Activated T-cell treated with anti-CD3 and anti-CD28 coated beads, Interleukin-2, amount 50 U/mL, for 1 hour (primary cell): ENCODE results near the gene CHCT1.
"Not testable (repeated sequence)": the region's sequence is repeated elsewhere in the genome, so short reads cannot be mapped to it uniquely, and the experiment has no call there.

Experiments
- DNase-seq: peaks from one replicate; pipeline ENCODE4 v3.0.0-alpha.2; 2020

The CHCT1 gene

GRCh38 chr17:60401819-60402218, 20.5 kb upstream of the CHCT1 start:
- no peak for DNase-seq

- DNase-seq, result no peak
Measured at GRCh38 chr17:60403523-60403810, 18.8 kb upstream of the CHCT1 start.

GRCh38 chr17:60403962-60404361, 18.3 kb upstream of the CHCT1 start:
- DNase-seq, result no peak

- no peak for DNase-seq
Measured at GRCh38 chr17:60406887-60407286, 15.4 kb upstream of the CHCT1 start.

DNA sequence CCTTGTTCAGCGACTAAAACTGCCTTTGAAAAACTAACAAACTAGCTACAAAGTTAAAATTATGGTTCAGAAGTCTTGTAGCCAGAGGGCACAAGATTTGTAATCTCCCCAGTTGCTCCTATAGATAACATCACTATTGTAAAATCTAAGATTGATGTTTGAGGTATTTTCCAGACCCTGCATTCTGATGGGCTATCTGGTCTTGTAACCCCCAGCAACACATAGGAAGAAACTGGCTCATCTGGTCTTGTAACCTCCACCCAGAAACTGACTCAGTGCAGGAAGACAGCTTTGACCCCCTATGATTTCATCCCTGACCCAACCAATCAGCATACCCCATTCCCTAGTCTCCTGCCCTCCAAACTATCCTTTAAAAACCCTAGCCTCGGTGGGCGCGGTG, 12.3 kb upstream of the CHCT1 start:
- no peak for DNase-seq

- no peak for DNase-seq
Measured at GRCh38 chr17:60412701-60413100, 9.6 kb upstream of the CHCT1 start.

GRCh38 chr17:60415146-60415545, 7.1 kb upstream of the CHCT1 start:
- no peak for DNase-seq

- DNase-seq, result no peak
Measured at GRCh38 chr17:60416368-60416925, 5.8 kb upstream of the CHCT1 start.

- not testable (repeated sequence) for DNase-seq
Measured at GRCh38 chr17:60419003-60419402, 3.3 kb upstream of the CHCT1 start.

GRCh38 chr17:60419875-60420274, 2.4 kb upstream of the CHCT1 start:
- not testable (repeated sequence) for DNase-seq

GRCh38 chr17:60421273-60422161, 772 bp upstream of the CHCT1 start:
- DNase-seq, result peak; percentile 81

GRCh38 chr17:60423865-60424264, 1.6 kb downstream of the CHCT1 start:
- DNase-seq, result no peak

DNA sequence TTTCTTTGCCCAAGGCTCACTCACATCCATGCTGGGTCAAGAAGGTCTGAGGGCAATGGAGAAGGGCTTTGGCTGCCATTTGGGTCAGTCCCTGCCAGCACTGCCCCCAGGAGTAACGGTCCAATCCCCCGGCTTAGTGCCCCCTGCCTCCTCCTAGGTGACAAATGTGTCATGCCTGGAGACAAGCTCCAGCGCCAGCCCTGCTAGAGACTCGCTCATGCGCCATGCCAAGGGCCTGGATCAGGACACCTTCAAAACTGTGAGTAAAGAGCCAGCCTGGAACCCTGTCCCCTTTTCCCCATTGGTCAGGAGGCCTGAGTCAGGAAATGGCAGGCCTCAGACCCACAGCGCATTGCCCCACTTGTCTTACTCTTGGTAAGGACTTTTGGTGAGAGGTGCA, 3.3 kb downstream of the CHCT1 start:
- no peak for DNase-seq

- DNase-seq, result no peak
Measured at GRCh38 chr17:60426596-60426995, 4.3 kb downstream of the CHCT1 start.

DNA sequence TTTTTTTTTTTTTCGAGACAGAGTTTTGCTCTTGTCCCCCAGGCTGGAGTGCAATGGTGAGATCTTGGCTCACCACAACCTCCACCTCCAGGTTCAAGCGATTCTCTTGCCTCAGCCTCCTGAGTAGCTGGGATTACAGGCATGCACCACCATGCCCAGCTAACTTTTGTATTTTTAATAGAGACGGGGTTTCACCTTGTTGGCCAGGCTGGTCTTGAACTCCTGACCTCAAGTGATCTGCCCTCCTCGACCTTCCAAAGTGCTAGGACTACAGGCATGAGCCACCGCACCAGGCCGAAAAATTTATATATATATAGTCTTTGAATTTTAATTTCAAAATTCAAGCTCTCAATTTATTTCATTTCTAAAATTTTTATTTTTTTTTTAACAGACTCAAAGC, 6.2 kb downstream of the CHCT1 start:
- not testable (repeated sequence) for DNase-seq

DNA sequence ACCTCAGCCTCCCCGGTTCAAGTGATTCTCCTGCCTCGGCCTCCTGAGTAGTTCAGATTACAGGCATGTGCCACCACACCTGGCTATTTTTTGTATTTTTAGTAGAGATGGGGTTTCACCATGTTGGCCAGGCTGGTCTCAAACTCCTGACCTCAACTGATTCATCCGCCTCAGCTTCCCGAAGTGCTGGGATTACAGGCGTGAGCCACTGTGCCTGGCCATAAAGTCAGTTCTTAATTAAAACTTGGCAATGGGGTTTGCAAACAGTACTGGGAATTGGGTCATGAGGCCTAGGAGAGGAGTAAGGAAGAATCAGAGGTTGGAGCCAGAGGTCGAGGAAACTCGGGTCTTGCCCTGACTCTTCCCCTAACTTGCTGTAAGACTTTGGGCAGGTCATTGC, 8.3 kb downstream of the CHCT1 start:
- DNase-seq, result not testable (repeated sequence)

DNA sequence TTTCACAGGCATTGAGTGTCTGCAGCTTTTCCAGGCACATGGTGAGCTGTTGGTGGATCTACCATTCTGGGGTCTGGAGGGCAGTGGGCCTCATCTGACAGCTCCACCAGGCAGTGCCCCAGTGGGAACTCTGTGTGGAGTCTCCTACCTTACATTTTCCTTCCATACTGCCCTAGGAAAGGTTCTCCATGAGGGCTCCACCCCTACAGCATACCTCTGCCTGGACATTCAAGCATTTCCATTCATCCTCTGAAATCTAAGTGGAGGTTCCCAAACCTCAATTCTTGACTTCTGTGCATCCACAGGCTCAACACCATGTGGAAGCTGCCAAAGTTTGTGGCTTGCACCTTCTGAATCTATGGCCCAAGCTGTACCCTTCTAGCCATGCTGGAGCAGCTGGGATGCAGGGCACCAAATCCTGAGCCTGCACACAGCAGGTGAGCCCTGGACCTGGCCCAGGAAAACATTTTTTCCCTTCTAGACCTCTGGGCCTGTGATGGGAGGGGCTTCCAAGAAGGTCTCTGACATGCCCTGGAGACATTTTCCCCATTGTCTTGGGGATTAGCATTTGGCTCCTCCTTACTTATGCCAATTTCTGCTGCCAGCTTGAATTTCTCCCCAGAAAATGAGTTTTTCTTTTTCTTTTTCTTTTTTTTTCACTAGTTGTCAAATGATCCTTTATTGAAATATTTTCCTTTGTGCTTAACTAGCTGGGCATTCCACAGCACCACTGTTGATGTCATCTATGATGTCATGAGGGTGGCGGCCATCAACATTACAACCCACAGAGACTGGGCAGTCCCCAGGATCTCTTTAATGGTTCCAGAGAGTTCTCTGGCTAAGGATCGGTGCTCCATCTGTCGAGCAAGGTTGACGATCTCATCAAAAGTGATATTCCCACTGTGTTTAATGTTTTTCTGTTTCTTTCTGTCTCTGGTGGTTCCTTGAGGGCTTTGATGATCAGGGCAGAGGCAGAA, 11.0 kb downstream of the CHCT1 start:
- not testable (repeated sequence) for DNase-seq

- peak; percentile 40 for DNase-seq
Measured at GRCh38 chr17:60435244-60436167, 13.2 kb downstream of the CHCT1 start.

GRCh38 chr17:60436676-60437075, 14.4 kb downstream of the CHCT1 start:
- no peak for DNase-seq

DNA sequence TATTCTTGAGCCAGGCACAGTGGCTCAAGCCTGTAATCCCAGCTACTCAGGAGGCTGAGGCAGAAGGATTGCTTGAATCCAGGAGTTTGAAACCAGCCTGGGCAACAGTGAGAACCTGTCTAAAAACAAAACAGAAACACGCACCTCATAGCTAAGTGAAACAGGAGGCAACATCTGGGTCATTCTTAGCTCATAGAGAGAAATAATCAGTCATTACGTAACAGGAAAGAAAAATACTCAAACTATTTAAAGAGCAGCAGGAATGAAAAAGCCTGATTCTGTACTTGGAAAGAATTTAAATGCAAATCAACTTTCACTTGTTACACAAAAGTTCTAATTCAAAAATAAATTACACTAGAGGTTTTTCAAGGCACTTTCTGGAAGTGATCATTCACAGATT, 17.2 kb downstream of the CHCT1 start:
- DNase-seq, result no peak

DNA sequence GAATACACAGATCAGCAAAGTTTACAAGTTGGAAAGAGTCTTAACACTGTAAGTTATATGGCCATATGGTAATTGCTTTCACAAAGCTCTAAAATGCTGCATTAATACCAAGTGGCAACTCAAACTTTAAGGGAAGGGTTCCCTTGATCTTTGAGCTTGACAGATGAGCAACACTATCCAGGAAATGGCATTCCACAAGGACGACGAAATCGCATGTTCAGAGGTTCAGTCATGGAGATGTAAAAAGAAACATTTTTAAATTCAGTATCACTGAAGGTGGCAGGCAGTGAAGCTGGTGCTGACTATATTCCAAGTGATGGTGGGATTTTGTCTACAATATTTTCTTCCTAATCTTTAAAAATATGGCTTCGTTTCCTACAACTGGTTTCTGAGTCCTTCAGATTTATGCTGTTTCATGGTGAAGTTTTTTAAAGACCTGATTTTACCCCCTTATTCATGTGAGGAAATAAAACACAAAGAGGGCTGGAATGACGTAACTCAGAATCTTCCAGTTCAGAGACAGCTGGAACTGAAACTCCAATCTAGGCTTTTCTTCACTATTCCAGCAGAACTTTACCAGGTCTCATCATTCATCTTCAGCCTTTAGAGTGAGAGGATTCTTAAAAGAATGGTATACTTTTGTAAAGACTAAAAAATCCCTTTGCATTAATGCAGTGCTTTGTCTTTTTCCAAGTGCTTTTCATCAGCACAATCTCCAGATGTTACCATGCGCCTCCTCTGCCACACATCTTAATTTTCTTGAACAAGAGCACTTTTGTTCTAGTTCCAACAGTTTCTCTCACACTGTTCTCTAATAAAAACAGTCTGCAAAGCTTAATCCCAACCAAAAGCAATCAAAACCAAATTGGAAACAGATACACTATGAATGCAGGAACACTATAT, 20.2 kb downstream of the CHCT1 start:
- DNase-seq, result no peak
